ENCODE measurements around the gene GOLM1. TPM values are rescaled to one million over a fixed set of nuclear protein-coding genes. Genes with fewer than 3 reads are reported as not detected.

GOLM1 gene
- total and polyA plus RNA-seq, 4 donors = 7.9 to 28.5 (median 13.2) TPM

GRCh38 chr9:86009133-86009532 lies 90.2 kb downstream of the GOLM1 start:
- DNase-seq (ENCODE audit: low spot score) = no peak
- H3K4me3 ChIP-seq (ENCODE audit: low read depth in 1 of 3, low read length in 3 of 3) = no peak overlapping the region
- peaks cover 0 to 15% (median 1%) of the 10 kb centered on the region in 4 donors for H3K9me3 ChIP-seq (ENCODE audit: control insufficient read depth in 4 of 4, low read length in 3 of 4)
- H3K27ac ChIP-seq (ENCODE audit: low read depth in 1 of 2, low read length in 2 of 2) = no peak overlapping the region
- H3K9ac ChIP-seq (ENCODE audit: low read depth in 1 of 2, low read length in 2 of 2) = no peak overlapping the region
- no peaks in the 10 kb centered on the region for H3K27me3 ChIP-seq (ENCODE audit: control insufficient read depth in 4 of 4, insufficient read depth in 4 of 4, low read length in 3 of 4)
- 67% methylated on average over 2 of the region's 2 CpGs for WGBS
- no peak for TF ChIP-seq MAX (IDR thresholded peaks at IDR 0.05)
- no peak for TF ChIP-seq ATF3 (IDR thresholded peaks at IDR 0.05)
- TF ChIP-seq YY1 (IDR thresholded peaks at IDR 0.05) = no peak
- TF ChIP-seq SP1 (IDR thresholded peaks at IDR 0.05) = no peak
- no peak for TF ChIP-seq RAD21 (IDR thresholded peaks at IDR 0.05)
- TF ChIP-seq JUND (IDR thresholded peaks at IDR 0.05) = no peak
- TF ChIP-seq ZBTB33 (IDR thresholded peaks at IDR 0.05) = no peak
- TF ChIP-seq HNF4A (conservative IDR thresholded peaks at IDR 0.05) = no peak
- no peak for TF ChIP-seq HNF4G (IDR thresholded peaks at IDR 0.05)
- no peak for TF ChIP-seq NR2F2 (IDR thresholded peaks at IDR 0.05)
- no peak for TF ChIP-seq REST (IDR thresholded peaks at IDR 0.05)
- H3K36me3 ChIP-seq (ENCODE audit: control insufficient read depth in 4 of 4, insufficient read depth in 3 of 4, low read depth in 1 of 4, low read length in 3 of 4) = peaks cover 3 to 45% (median 31%) of the 10 kb centered on the region in 4 donors
- H3K4me1 ChIP-seq (ENCODE audit: control insufficient read depth in 4 of 4, insufficient read depth in 4 of 4, low read length in 3 of 4) = no peaks in the 10 kb centered on the region

- H3K27me3 ChIP-seq (ENCODE audit: control insufficient read depth in 4 of 4, insufficient read depth in 4 of 4, low read length in 3 of 4) = no peaks in the 10 kb centered on the region
- H3K9ac ChIP-seq (ENCODE audit: low read depth in 1 of 2, low read length in 2 of 2) = no peak overlapping the region
- H3K27ac ChIP-seq (ENCODE audit: low read depth in 1 of 2, low read length in 2 of 2) = no peak overlapping the region
- DNase-seq (ENCODE audit: low spot score) = no peak
- H3K4me1 ChIP-seq (ENCODE audit: control insufficient read depth in 4 of 4, insufficient read depth in 4 of 4, low read length in 3 of 4) = no peaks in the 10 kb centered on the region
- H3K4me3 ChIP-seq (ENCODE audit: low read depth in 1 of 3, low read length in 3 of 3) = no peak overlapping the region
- peaks cover 3 to 39% (median 28%) of the 10 kb centered on the region in 4 donors for H3K36me3 ChIP-seq (ENCODE audit: control insufficient read depth in 4 of 4, insufficient read depth in 3 of 4, low read depth in 1 of 4, low read length in 3 of 4)
- H3K9me3 ChIP-seq (ENCODE audit: control insufficient read depth in 4 of 4, low read length in 3 of 4) = peaks cover 0 to 15% (median 1%) of the 10 kb centered on the region in 4 donors
- WGBS = 94% methylated on average over 1 of the region's 1 CpG
- TF ChIP-seq MAX (IDR thresholded peaks at IDR 0.05) (no peak), FOXA2 (IDR thresholded peaks at IDR 0.05) (no peak), TAF1 (conservative IDR thresholded peaks at IDR 0.05) (no peak), HNF4A (conservative IDR thresholded peaks at IDR 0.05) (no peak), FOXA1 (IDR thresholded peaks at IDR 0.05) (no peak), RAD21 (IDR thresholded peaks at IDR 0.05) (no peak), RXRA (IDR thresholded peaks at IDR 0.05) (no peak), NR2F2 (IDR thresholded peaks at IDR 0.05) (no peak), CTCF (IDR thresholded peaks at IDR 0.05; ENCODE audit: low read depth, low read length, missing input control) (no peak), HNF4G (IDR thresholded peaks at IDR 0.05) (no peak), ATF3 (IDR thresholded peaks at IDR 0.05) (no peak), JUND (IDR thresholded peaks at IDR 0.05) (no peak), REST (IDR thresholded peaks at IDR 0.05) (no peak), YY1 (IDR thresholded peaks at IDR 0.05) (no peak), ZBTB33 (IDR thresholded peaks at IDR 0.05) (no peak), SP1 (IDR thresholded peaks at IDR 0.05) (no peak)
Measured at GRCh38 chr9:86005253-86005775, 94.0 kb downstream of the GOLM1 start.
